Stimulated activated CD8-positive, alpha-beta memory T cell treated with anti-CD3 and anti-CD28 coated beads, Interleukin-4, amount 100 ng/mL, for 48 hours (primary cell): ENCODE measurements around the gene CDCA5.

ENCODE experiments used
- DNase-seq: peaks from one replicate; pipeline ENCODE4 v3.0.0-alpha.2; 2020

CDCA5 gene

GRCh38 chr11:65067446-65067845, 16.4 kb downstream of the CDCA5 start:
- no peak for DNase-seq

- no peak for DNase-seq
Measured at GRCh38 chr11:65066805-65067291, 17.0 kb downstream of the CDCA5 start.

DNA sequence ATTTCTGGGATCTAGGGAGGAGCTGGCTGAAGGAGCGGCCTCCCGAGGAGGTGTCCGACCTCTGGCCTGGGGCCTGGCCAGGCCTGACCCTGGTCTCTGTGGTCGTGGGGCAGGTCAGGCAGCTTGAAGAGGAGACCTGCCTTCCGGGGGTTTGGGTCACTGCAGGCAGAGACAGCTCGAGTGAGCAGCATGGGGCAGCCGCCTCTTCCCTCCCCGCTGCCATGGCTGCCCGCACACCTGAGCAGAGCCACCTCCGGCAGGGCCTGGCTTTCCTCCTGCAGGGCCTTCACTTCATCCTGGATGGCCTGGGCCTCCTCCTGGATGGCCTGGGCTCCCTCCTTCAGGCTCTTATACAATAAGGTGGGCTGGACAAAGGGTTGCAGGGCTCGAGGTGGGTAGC, 17.5 kb downstream of the CDCA5 start:
- DNase-seq: no peak

GRCh38 chr11:65065851-65066250, 18.0 kb downstream of the CDCA5 start:
- DNase-seq: no peak

DNA sequence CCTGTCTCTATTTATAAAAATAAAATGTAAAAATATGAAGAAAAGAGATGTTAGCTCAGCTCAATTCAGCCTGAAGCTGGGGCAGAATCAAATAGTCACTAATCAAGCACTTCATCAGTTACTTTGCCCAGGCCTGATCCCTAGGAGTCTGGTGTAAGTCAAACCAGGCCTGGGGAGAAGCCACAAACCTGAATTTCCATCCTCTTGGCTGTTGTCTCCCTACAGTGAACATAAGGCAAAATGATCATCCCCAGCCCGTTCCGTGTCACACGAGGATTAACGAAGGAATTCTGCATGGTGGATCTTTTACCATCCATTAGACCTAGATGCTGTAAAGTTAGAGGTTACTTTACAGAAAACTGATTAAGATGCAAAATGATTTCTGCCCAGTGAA, 19.0 kb downstream of the CDCA5 start:
- no peak for DNase-seq

DNA sequence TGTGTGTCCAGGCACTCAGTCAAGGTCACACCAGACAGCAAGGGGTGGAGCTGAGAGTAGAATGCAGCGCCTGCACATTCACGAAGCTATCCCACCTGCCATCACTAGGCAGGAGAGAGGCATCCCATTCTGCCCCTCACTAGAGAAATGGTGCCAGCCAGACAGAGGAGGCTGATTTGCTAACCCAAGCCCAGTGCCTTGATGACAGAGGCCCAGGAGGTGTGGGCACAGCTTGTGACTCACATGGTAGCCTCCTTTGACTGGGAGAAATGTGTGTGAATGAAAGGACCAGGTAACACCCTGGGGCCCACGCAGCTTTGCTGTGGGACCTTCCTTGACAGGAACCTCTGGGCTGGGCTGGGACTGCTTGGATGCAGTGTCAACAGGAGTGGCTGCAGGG, 20.3 kb downstream of the CDCA5 start:
- DNase-seq: no peak

DNA sequence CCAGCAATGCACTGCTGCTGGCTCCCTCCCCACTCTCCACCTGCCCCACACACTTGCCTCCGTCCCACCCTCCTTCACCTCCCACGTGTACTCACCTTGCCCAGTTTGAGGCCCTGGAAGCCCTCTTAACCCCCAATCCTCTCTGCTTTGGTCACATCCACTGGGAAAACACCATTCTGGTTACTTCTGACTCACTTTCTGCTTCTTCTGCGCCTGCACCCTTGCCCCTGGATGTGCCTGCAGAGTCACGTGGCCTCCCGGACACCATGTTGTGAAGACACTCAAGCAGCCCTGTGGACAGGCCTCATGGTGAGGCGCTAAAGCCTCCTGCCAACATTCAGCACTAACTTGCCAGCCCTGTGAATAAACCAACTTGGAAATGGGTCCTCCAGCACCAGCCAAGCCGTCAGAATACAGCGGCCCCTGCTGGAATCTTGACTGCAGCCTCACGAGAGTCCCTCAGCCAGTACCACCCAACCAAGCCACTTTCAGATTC, 22.9 kb downstream of the CDCA5 start:
- no peak for DNase-seq

GRCh38 chr11:65059959-65060824, 23.6 kb downstream of the CDCA5 start:
- DNase-seq: no peak

- no peak for DNase-seq
Measured at GRCh38 chr11:65059523-65059922, 24.3 kb downstream of the CDCA5 start.

DNA sequence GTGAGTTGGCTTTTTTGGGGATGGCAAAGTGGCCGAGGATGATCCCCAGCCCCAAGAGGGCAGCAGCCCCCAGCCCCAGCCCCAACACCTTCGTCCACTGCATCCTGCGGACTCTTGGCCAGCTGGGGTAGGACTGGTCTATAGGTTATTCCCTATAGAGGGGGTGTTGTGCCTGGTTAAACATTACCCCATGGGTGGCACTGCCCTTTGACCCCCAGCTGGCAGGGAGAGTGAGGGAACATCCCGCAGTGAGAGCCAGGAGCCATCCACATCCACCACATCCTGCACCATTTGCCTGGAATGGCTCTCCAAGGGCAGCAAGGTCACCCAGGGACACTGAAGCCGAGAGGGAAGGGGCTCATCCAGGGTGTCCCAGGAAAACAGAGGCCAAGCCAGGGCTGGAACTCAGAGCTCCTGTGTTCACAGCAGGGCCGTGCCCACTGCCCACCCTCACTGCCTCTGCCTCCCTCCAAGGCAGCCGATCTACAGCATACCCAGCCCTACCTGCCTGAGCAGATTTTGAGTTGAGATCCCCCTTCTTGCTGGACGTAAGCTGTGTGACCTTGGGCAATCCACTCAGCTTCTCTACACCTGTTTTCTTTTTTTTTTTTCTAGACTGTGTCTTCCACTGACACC, 25.3 kb downstream of the CDCA5 start, which contains the start of gene NAALADL1:
NAALADL1 (minus strand) TSS at position 135 of the 636 bp plus-strand sequence; CDS start at position 103, 32 bp downstream.
- no peak for DNase-seq

- no peak for DNase-seq
Measured at GRCh38 chr11:65058012-65058411, 25.8 kb downstream of the CDCA5 start.

GRCh38 chr11:65057526-65057925, 26.3 kb downstream of the CDCA5 start:
- no peak for DNase-seq

- DNase-seq: no peak
Measured at GRCh38 chr11:65056999-65057398, 26.8 kb downstream of the CDCA5 start.

GRCh38 chr11:65055538-65055937, 28.3 kb downstream of the CDCA5 start:
- no peak for DNase-seq

DNA sequence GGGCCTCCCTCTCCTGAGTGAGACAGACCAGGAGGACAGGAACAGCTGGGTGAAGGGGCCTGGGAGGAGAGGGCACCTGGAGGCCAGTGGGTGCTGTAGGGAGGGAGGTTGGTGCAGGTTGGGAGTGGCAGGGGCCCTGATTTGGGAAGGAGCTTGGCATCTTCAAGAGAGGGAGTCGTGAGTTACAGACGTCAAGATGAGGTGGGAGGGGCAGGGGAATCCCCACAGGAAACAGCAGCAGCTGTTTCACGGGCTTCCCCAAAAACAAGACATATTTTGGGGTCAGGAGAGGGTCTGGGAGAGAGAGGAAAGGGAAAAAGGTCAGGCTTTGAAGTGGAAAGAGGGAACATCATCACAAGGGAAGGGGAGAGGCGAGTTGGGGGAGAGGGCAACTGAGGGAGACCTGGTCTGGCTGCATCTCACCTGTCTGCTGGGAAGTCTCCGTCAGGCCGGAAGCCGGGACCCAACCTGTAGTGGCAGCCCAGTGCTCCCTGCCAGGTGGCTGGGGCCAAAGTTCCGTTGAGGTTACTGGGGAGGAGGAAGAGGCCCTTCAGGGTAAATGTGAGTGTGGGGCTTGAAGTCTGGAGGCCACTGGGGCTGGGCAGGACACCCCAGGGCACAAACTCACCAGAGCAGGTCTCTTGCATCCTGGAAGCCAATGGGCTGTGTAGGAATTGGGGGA, 29.9 kb downstream of the CDCA5 start:
- no peak for DNase-seq

- no peak for DNase-seq
Measured at GRCh38 chr11:65051398-65051858, 32.4 kb downstream of the CDCA5 start.

DNA sequence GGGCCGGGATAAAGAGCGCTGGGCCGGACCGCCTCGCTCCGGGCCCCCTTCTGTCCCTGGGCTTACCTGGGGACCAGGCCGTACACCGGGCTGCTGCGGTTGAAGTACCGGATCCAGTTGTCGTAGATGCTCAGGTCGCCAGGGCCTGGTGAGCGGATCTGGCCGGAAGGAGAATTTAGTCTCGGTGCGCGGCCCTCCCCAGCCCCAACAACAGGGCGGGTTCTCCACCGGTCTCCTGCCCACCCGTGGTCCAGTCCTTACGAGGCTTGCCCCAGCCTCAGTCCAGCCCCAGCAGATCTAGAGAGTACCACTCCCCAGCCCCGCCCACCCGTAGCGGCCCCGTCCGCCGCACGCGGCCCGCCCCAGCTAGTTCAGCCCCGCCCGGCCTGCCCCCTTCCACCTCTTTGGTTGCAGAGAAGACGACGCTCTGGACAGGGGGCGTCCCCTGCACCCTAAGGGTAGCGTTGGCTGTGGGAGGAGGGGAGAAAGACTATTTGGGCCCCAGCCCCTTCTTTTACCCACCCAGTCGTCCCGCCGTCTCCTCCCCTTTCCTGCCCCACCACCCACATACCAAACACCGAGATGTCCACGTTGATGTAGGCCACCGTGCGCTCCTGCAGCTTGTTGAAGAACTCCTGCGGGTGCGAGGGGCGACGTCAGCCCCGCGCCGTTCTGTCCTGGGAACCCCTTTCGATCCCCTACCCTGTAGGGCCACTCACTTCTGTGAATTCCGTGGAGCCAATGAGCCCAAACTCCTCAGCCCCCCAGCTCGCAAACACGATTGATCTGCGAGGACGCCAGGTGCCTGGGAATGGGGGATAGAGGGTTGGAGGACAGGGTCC, 36.0 kb downstream of the CDCA5 start:
- peak; percentile 51 for DNase-seq

DNA sequence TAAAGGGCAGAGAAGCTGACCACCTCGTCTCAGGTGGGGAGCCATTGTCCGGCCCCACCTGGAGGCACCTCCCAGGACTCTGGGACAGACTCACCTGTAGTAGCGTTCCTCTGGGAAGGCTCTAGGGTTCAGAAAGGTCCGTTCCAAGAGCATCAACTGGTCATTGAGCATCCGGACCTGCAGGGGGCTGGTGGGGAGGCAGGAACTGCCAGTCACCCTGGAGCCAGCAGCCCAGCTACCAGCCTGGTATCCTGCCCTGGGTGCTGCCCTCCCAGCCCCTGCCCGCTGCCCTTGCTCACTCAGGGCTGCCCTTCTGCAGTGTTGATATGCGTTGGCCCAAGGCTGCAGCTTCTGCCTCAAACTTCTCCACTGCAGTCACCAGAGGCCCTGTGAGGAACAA, 38.1 kb downstream of the CDCA5 start:
- no peak for DNase-seq

GRCh38 chr11:65045061-65045460, 38.8 kb downstream of the CDCA5 start:
- no peak for DNase-seq

DNA sequence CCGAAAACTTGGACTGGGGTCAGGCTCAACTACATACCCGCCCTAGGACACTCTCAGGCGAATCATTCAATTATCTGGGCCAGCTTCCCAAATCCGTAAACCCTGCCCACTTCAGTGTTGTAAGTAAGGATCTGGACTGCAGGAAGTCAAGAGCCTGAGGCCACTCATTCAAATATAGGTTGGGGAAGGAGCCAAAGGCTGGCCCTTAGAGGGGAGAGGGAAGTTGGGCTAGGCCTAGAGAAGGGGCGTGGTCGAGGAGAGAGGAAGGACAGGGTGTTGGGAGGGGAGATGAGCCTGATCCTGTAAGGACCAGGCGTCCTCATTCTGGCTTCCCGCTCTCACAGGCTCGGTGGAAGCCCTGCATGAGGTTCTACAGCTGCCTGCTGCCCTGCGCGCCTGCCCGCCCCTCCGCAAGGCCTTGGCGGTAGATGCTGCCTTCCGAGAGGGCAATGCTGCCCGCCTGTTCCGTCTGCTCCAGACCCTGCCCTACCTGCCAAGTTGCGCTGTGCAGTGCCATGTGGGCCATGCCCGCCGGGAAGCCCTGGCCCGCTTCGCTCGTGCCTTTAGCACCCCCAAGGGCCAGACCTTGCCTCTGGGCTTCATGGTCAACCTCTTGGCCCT, 39.8 kb downstream of the CDCA5 start:
- DNase-seq: no peak

GRCh38 chr11:65042891-65043290, 40.9 kb downstream of the CDCA5 start:
- DNase-seq: no peak
